SU-DHL-6 (cell line): ENCODE results near the gene ZNF423.

Source experiments
- CTCF ChIP-seq: fragments of 200-600 bp; sonication (generic); IDR thresholded peaks from one replicate; pipeline ENCODE4 v1.5.1; 2017; ENCODE audit warnings: antibody characterized with exemption, mild to moderate bottlenecking, low read length, moderate library complexity; ENCODE audit not compliant: insufficient read depth, poor library complexity, severe bottlenecking
- EZH2phosphoT487 ChIP-seq: fragments of 200-600 bp; sonication (generic), shearing (Covaris generic); conservative IDR thresholded peaks from 2 replicates; pipeline ENCODE4 v1.6.1; 2018; ENCODE audit warnings: mild to moderate bottlenecking, antibody characterized with exemption, low read length, moderate library complexity, mixed read lengths

GRCh38 chr16:49866595-49867071, 10.7 kb upstream of the ZNF423 start:
- TF ChIP-seq CTCF (no peak), EZH2phosphoT487 (no peak)
